Adrenal gland (tissue), 12 donors: ENCODE results near the gene SMIM43. TPM values are rescaled to one million over a fixed set of nuclear protein-coding genes. Genes with fewer than 3 reads are reported as not detected.
"Not testable (repeated sequence)": the region's sequence is repeated elsewhere in the genome, so short reads cannot be mapped to it uniquely, and the experiment has no call there.

ENCODE experiments used
- DNase-seq, 7 donors: peaks; one replicate each; pipeline ENCODE4 v3.0.0-alpha.2; 2019 to 2020
- H3K27ac ChIP-seq, 5 donors: fragments of 200-600 bp; sonication (generic) in 4 of 5; 1 replicate in 3 of 5; 2 replicates in 2 of 5; pipeline versions ENCODE4 v1.5.1 to v1.8.0; 2016 to 2020; ENCODE audit warnings: mild to moderate bottlenecking in 1 of 5
- H3K27me3 ChIP-seq: fragments of 200-600 bp; 2 replicates; pipeline ENCODE4 v1.8.0; 2021
- H3K36me3 ChIP-seq, 2 donors: fragments of 200-600 bp; replicated peaks in 1 of 2; 1 replicate in 1 of 2; 2 replicates in 1 of 2; pipeline versions ENCODE4 v1.5.1 to v1.8.0; 2018 to 2022
- H3K4me1 ChIP-seq, 2 donors: fragments of 200-600 bp; replicated peaks in 1 of 2; 1 replicate in 1 of 2; 2 replicates in 1 of 2; pipeline versions ENCODE4 v1.5.1 to v1.8.0; 2018 to 2021
- H3K4me3 ChIP-seq, 4 donors: fragments of 200-600 bp; sonication (generic) in 3 of 4; one replicate each; pipeline ENCODE4 v1.5.1; 2016 to 2018
- H3K9me3 ChIP-seq, 3 donors: fragments of 200-600 bp; sonication (generic) in 1 of 3; replicated peaks in 1 of 3; 1 replicate in 2 of 3; 2 replicates in 1 of 3; pipeline versions ENCODE4 v1.5.1 to v1.8.0; 2016 to 2021
- POLR2A ChIP-seq, 2 donors: fragments of 450-650 bp; IDR thresholded peaks; one replicate each; pipeline ENCODE4 v1.6.1; 2017; ENCODE audit warnings: antibody characterized with exemption in 2 of 2, mild to moderate bottlenecking in 2 of 2, moderate library complexity in 1 of 2
- WGBS, 4 donors: extraction: QIAGEN DNeasy Blood & Tissue Kit in 2 of 4; methylation state at CpG; one replicate each; pipeline versions ENCODE4 v1.1.5 to v1.1.7; 2013 to 2017; 5-methylcytosine and 5-hydroxymethylcytosine counted together
- intact Hi-C, 2 donors: fragments of 100-400 bp; cut with DNase I; formaldehyde crosslinking; loops; one replicate each; pipeline versions ENCODE4 v1.14.1 to v1.15.0; 2022 to 2023
- polyA plus RNA-seq, 3 donors: library from polyadenylated mRNA; stranded (reverse); fragments of 200-250 nt in 2 of 3; fragments of 350-450 nt in 1 of 3; fragmentation: Illumina TruSeq in 1 of 3; extraction: RNeasy Lipid Tissue Mini Kit (QIAGEN cat#74804) in 1 of 3; gene quantifications; one replicate each; pipeline ENCODE4 v1.2.3, GENCODE V29; 2013 to 2014
- total RNA-seq, 9 donors: library from RNA; depleted of rRNA in 4 of 9; stranded (reverse); fragments of >200 nt in 4 of 9; fragments of 120-200 nt in 1 of 9; fragmentation: NEBNext Ultra II Directional in 1 of 9; extraction: Animal tissue kit (Norgen Biotek cat#: 25700) in 1 of 9; gene quantifications; one replicate each; pipeline versions ENCODE4 v1.1.0 to v1.2.4, GENCODE V29; 2013 to 2023
- TF ChIP-seq, protein P1 (sequence below), 6 experiments: fragments of 450-650 bp in 4 of 6; fragments of 200-600 bp in 2 of 6; sonication (generic) in 1 of 6; IDR thresholded peaks; 1 replicate in 5 of 6; 2 replicates in 1 of 6; pipeline versions ENCODE4 v1.5.1 to v1.8.0; 2016 to 2021; ENCODE audit warnings: antibody characterized with exemption in 6 of 6, mild to moderate bottlenecking in 2 of 6, moderate library complexity in 1 of 6
- donor health status: healthy with polysubstance abuse.
- donor health status: Bipolar disorder and iron deficiency.
- donor health status: DM: yes; HTN: yes; CAD: no.
- donor health status: DM: no; HTN: no; CAD: no.
- donor health status: DM: no; HTN: no; CAD: no.
- donor health status: DM: yes; HTN: yes; CAD: no.

Gene SMIM43
- total and polyA plus RNA-seq, 12 donors = 0.14 to 0.20 (median 0.16) TPM; not detected in 9

DNA sequence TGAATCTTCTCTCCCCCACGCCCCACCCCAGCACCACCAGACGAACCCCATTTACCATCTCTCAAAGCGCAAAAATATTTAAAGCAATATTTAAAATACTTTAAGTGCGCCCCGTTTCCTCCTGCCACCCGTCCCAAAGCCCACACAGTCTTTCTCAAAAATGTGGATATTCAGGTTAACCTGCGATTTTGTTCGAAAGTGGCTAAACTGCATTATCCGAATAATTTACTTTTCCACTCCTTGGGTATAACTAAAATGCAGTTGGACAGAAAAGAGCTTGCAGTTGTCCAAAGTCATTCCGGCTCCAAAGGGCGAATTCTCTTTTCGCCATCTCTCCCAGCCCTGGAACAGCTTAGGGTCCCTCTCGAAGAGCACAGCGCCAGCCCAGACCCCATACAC, 662 bp downstream of the SMIM43 start:
- DNase-seq = no peak
- no peak overlapping the region for H3K27ac ChIP-seq
- intact Hi-C loops = no loop called here
- peaks cover 21% of the 10 kb centered on the region for H3K27me3 ChIP-seq
- no peaks in the 10 kb centered on the region for H3K36me3 ChIP-seq
- 26 to 38% (median 28%) methylated on average over 11 to 14 of the region's 14 CpGs for WGBS, 4 donors
- TF ChIP-seq, protein P1, sequence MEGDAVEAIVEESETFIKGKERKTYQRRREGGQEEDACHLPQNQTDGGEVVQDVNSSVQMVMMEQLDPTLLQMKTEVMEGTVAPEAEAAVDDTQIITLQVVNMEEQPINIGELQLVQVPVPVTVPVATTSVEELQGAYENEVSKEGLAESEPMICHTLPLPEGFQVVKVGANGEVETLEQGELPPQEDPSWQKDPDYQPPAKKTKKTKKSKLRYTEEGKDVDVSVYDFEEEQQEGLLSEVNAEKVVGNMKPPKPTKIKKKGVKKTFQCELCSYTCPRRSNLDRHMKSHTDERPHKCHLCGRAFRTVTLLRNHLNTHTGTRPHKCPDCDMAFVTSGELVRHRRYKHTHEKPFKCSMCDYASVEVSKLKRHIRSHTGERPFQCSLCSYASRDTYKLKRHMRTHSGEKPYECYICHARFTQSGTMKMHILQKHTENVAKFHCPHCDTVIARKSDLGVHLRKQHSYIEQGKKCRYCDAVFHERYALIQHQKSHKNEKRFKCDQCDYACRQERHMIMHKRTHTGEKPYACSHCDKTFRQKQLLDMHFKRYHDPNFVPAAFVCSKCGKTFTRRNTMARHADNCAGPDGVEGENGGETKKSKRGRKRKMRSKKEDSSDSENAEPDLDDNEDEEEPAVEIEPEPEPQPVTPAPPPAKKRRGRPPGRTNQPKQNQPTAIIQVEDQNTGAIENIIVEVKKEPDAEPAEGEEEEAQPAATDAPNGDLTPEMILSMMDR (IDR thresholded peaks at IDR 0.05) = no peak
- TF ChIP-seq POLR2A (IDR thresholded peaks at IDR 0.05) = no peak
- H3K9me3 ChIP-seq = no peaks in the 10 kb centered on the region
- peak overlapping the region in 1 of 4 donors; percentile 32 for H3K4me3 ChIP-seq
- H3K4me1 ChIP-seq = peaks cover 0 to 10% of the 10 kb centered on the region in 2 donors

DNA sequence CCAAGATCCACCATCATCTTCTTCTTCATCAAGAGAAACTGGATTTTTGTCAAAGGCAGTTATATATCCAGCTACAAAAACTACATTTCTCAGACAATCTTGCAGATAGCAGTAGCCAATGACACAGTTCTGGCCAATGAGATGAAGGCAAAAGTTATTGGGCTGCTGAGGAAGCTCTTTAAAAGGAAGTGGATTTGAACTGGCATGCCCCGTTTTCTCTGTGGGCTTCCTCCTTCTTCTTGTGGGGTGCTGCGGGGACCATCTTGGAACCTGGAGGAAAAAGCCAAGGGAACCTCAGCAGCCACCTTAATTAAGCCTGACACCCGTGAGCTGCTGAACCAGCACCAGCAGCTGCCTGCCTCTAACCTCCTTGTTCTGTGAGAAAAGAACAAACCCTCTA, 4.8 kb downstream of the SMIM43 start:
- no peak overlapping the region for H3K27ac ChIP-seq
- peaks cover 15% of the 10 kb centered on the region for H3K27me3 ChIP-seq
- H3K9me3 ChIP-seq = no peaks in the 10 kb centered on the region
- 42 to 69% (median 53%) methylated on average over 3 of the region's 3 CpGs for WGBS, 4 donors
- no peak for TF ChIP-seq POLR2A (IDR thresholded peaks at IDR 0.05)
- TF ChIP-seq, protein P1 (IDR thresholded peaks at IDR 0.05) = no peak
- H3K36me3 ChIP-seq = no peaks in the 10 kb centered on the region
- no peak for DNase-seq
- H3K4me1 ChIP-seq = peaks cover 0 to 9% of the 10 kb centered on the region in 2 donors
- H3K4me3 ChIP-seq = no peak overlapping the region
- intact Hi-C loops = no loop called here

DNA sequence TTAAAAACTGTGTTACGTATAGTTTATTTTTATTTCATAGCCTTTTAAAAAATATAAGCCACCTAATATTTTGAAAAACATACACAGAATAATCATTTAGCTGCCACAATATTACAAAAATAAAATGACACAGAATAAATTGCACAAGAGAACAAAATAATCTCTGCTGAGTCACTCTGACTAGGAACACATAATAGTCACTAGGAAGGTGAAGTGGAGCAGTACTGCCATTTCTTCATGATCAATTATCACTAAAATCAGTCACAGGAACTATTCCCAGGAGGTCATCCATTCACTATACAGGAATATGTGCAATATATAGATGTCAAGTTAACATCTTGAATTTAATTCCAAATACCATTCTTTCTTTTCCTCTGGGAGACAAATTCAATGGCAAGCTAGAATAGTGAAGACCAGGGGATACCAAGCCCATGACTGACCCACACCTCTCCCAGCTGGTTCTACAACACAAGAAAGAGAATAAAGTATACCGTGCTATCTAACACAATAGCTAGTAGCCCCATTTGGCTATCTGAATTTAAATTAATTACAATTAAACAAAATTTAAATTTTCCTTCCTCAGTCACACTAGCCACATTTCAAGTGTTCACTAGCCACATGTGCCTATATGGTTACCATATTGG, 5.9 kb downstream of the SMIM43 start:
- H3K27me3 ChIP-seq = peaks cover 3% of the 10 kb centered on the region
- H3K4me3 ChIP-seq = no peak overlapping the region
- intact Hi-C loops = no loop called here
- DNase-seq = no peak
- no peaks in the 10 kb centered on the region for H3K4me1 ChIP-seq
- no peaks in the 10 kb centered on the region for H3K36me3 ChIP-seq
- no peak overlapping the region for H3K27ac ChIP-seq
- H3K9me3 ChIP-seq = no peaks in the 10 kb centered on the region
- 82 to 97% (median 85%) methylated on average over 2 of the region's 2 CpGs for WGBS, 4 donors
- no peak for TF ChIP-seq POLR2A (IDR thresholded peaks at IDR 0.05)
- TF ChIP-seq, protein P1 (IDR thresholded peaks at IDR 0.05) = no peak

DNA sequence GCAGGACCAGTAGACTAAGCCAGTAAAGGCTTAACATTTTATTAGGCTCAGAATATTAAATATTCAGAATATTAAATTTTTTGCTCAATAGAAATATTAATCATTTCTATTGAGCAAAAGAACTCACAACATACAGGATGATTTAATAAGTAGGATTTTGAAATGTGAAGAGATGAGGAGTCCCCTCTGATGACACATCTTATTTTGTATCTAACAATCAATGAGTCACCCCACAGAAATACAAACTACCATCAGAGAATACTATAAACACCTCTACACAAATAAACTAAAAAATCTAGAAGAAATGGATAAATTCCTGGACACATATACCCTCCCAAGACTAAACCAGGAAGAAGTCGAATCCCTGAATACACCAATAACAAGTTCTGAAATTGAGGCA, 12.8 kb downstream of the SMIM43 start:
- WGBS, 4 donors = 76 to 94% (median 87%) methylated on average over 1 of the region's 1 CpG
- H3K4me3 ChIP-seq, intact Hi-C loops, DNase-seq, H3K36me3 ChIP-seq, H3K9me3 ChIP-seq, H3K4me1 ChIP-seq, H3K27ac ChIP-seq, H3K27me3 ChIP-seq: not testable (repeated sequence)

DNA sequence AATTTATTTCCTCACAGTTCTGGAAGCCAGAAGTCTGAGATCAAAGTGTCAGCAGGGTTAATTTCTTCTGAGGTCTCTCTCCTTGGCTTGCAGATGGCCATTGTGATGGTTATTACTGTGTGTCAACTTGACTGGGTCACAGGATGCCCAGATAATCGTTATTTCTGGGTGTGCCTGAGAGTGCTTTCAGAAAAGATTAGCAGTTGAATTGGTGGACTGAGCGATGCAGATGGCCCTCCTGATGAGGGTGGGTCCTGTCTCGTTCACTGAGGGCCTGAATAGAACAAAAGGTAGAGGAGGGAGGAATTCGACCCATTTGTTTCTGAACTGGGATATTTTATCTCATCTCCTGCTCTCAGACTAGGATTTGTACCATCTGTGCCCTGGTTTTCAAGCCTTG, 15.7 kb downstream of the SMIM43 start:
- no peaks in the 10 kb centered on the region for H3K9me3 ChIP-seq
- H3K4me1 ChIP-seq = no peaks in the 10 kb centered on the region
- intact Hi-C loops = no loop called here
- H3K4me3 ChIP-seq = no peak overlapping the region
- no peak for DNase-seq
- TF ChIP-seq, protein P1 (IDR thresholded peaks at IDR 0.05) = no peak
- no peak for TF ChIP-seq POLR2A (IDR thresholded peaks at IDR 0.05)
- no peaks in the 10 kb centered on the region for H3K36me3 ChIP-seq
- 31 to 42% (median 37%) methylated on average over 4 of the region's 4 CpGs for WGBS, 4 donors
- H3K27me3 ChIP-seq = no peaks in the 10 kb centered on the region
- H3K27ac ChIP-seq = no peak overlapping the region
